AG09319 (cell line): Measurements from ENCODE around the gene CRLF3.
"Not testable (repeated sequence)": the region's sequence is repeated elsewhere in the genome, so short reads cannot be mapped to it uniquely, and the experiment has no call there.

Experiments used
- DNase-seq: peaks from one replicate; pipeline ENCODE4 v3.0.0-alpha.2; 2010; ENCODE audit warnings: low read depth; ENCODE audit errors: extremely low read depth
- CTCF ChIP-seq: IDR thresholded peaks from 2 replicates; pipeline ENCODE4 v1.5.1; 2011; ENCODE audit warnings: low read depth, mild to moderate bottlenecking, inconsistent platforms, low read length, moderate library complexity

Gene CRLF3

DNA sequence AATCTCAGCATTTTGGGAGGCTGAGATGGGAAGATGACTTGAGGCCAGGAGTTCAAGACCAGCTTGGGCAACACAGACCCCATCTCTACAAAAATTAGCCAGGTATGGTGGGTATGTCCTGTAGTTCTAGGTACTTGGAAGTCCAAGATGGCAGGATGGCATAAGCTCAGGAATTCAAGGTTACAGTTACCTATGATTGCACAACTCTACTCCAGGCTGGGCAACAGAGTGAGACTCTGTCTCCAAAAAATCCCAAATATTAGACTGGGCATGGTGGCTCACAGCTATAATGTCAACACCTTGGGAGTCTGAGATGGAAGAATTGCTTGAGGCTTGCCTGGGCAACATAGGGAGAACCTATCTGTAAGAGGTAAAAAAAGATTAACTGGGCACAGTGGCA is 63.4 kb downstream of the CRLF3 start:
- no peak for DNase-seq
- no peak for TF ChIP-seq CTCF

- not testable (repeated sequence) for DNase-seq
Measured at GRCh38 chr17:30753291-30753690, 71.2 kb downstream of the CRLF3 start.

GRCh38 chr17:30750982-30751381 is 73.5 kb downstream of the CRLF3 start:
- DNase-seq = not testable (repeated sequence)

- not testable (repeated sequence) for DNase-seq
Measured at GRCh38 chr17:30747621-30748020, 76.9 kb downstream of the CRLF3 start.

- not testable (repeated sequence) for DNase-seq
Measured at GRCh38 chr17:30742669-30743068, 81.8 kb downstream of the CRLF3 start.

DNA sequence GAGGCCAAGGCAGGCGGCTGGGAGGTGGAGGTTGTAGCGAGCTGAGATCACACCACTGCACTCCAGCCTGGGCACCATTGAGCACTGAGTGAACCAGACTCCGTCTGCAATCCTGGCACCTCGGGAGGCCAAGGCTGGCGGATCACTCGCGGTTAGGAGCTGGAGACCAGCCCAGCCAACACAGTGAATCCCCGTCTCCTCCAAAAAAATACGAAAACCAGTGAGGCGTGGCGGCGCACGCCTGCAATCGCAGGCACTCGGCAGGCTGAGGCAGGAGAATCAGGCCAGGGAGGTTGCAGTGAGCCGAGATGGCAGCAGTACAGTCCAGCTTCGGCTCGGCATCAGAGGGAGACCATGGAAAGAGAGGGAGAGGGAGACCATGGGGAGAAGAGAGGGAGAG is 88.1 kb downstream of the CRLF3 start:
- DNase-seq = not testable (repeated sequence)

GRCh38 chr17:30735644-30736043 is 88.8 kb downstream of the CRLF3 start:
- DNase-seq = not testable (repeated sequence)

GRCh38 chr17:30735206-30735605 is 89.3 kb downstream of the CRLF3 start:
- DNase-seq = not testable (repeated sequence)

- not testable (repeated sequence) for DNase-seq
Measured at GRCh38 chr17:30734153-30734552, 90.3 kb downstream of the CRLF3 start.
